Endothelial cell of hepatic sinusoid (primary cell): ENCODE data around the gene IER3IP1.
"Not testable (repeated sequence)": the region's sequence is repeated elsewhere in the genome, so short reads cannot be mapped to it uniquely, and the experiment has no call there.

Source experiments
- in situ Hi-C: cut with HindIII; loops from 2 replicates; pipeline ENCODE4 v1.10.0; 2017; ENCODE audit warnings: low sequenced_read_pairs

The IER3IP1 gene, protein sequence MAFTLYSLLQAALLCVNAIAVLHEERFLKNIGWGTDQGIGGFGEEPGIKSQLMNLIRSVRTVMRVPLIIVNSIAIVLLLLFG

DNA sequence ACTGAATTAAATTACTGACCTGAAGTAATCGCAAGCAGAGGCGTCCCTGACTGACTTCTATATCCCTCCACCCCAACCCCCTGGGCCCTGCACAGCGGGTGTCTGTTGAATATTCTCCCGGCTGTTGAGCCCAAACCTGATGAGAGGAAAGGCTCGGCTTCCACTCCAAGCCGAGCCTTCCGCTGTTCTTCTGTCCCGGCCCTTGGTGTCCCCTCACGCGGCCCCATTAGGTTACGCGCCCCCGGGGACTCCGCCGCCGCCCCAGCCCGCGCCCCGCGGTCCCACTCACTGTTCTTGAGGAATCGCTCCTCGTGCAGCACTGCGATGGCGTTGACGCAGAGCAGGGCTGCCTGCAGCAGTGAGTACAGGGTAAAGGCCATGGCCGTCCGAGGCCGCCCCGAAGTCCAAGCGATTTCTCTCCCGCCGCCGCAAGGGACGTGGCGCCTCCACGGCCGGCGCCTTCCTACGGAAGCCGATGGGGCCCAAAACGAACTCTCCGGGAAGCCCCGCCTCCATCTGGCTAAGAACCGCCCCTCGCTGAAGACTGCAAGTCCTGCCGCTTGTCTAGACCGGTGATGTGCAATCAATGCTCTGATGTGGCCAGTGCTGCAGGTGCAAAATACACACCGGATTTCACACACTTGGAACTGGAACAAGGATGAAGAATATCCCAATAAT, at the start of gene IER3IP1:
Gene IER3IP1 (minus strand): TSS at position 467 of the 678 bp plus-strand sequence. CDS start 87 bp downstream, at position 380.
- in situ Hi-C loops: no loop called here

DNA sequence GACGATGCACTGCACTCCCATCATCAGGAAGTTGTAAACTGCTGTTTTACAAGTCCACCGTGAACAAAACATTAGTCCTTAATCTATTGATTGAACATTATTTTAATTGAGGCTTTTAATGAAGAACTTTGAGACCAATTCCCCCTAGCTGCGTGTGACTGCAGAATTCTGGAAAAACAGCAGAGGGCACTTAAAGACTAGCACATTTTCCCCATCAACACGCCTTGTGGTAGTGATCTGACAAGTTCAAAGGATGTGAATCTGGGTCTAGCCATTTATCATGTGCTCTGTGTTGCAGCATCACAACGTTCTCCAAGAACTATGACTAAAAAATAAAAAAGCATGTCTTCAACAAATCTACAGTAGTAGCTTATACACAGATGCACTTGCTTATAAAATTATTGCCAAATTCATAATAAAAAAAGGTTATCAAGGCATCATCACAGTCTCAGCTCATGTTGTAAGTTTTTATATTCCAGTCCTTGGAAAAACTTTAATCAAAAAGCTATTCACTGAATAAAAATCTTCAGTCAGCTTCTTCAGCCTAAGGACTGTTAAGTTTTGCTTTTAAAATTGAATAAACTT, 39.5 kb upstream of the IER3IP1 start:
- in situ Hi-C loops: no loop called here

DNA sequence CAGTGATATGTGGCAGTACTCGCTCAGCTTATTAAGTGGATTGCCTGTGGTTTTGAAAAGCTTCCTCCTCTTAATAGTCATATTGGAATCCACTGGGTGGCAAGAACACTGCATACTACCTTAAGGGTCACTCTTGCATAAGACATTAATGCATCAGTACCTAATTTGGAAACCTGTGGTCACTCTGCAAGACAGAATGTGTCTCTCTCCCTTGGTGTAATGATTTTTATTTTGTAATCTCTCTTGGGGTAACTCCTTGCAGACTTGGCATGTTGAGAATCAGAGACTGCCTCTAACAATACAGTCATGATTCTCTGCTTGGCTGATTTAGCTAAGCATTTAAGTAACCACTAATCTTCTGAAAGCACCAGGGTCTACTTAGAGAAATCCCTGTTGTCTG, 33.0 kb upstream of the IER3IP1 start:
- in situ Hi-C loops: no loop called here

DNA sequence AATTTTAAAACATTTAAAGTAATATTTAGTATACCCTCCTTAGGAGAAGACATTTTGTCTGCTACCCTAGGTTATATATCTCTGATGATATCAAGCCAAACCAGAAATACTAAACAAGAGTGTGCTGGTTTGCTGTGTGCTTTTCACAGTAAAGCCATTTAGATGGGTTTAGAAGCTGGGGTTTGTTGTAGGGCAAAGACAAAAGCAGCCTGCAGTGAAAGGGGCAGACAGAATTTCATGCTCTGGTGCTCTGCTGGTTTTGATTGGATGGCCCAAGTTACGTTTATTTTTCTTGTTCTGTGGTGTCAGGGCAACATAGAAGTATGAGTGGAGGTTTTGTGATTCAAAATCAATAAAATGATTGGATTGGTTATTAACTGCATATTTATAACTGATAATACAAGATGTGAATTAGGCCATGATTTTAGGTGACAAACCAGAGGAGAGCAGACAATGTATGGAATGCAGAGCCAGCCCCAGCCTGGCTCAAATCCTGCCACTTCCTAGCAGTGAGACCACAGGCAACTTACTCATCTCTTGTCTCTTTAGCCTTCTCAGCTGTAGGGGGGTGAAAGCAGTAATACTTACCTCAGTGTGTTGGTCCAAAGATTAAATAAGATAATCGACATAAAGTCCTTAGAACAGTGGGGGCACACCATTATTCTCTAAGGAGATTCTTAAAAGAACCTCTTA, 30.9 kb upstream of the IER3IP1 start:
- in situ Hi-C loops: no loop called here

DNA sequence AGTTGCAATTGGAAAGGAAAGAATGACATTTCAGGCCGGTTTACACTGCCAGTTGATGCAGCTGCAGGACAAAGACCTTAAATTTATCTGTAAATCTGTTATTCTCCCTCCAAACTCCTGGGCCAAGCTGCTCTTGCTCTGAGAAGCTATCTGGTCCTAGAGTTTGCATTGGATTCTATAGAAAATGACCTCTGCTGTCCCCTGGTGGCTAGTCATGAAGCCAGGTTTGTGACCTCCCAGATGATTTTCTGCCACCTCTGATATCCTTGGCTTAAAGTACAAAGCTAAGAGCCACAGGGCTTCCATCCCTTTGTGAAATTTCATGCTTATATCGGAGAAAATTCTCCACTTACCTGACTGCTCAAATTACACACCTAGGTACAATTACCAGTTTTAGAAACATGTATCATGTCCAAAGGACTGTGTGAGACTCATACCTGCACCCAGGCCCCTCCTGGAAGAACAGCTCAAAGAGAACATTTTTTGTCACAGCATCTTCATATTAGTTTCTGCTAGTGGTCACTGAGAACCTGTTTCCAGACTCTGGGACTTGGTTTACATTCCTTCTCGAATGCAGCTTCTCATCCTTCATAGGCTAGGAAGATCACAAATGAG, 28.9 kb upstream of the IER3IP1 start:
- in situ Hi-C loops: loop anchor here (5.0 kb wide), 1 partner anchor 57 kb away; no protein-coding TSS in a partner anchor

DNA sequence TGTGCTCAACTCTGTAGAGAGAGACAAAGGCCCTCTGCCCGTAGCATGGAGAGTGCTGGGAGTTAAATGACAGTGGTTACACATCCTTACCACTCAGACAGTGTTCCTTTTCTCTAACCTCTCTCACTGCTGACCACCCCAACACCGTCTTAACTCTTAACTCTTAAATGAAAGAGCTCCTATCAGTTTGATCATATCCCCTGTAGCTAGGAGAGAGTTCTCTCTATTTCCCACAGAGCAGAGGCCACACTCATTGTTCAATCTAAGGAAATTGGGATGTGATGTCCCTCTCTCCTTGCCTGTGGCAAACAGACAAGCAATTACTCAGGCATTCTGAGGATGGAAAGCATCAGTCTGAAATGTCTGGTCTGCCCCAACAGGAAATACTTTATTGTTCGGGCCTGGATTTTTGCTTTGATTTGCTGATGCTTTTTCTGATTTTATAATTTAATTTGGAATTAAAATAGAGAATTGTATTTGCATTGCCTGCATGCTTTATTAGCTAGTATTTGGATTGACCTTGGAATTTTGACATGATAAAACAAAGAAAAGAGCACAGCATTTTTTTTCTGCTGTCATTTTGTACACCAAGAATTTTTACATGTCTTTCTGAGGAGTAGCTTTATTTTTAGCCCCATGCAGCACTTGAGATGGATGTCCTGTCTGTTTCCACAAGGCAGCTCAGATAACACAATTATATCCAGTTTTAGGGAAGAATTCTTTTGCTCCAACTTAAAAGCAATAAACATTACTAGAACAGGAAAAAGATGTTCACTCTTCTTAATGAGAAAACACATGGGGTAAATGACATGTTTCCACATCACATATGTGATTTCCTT, 27.7 kb upstream of the IER3IP1 start:
- in situ Hi-C loops: loop anchor here (5.0 kb wide), 1 partner anchor 58 kb away; no protein-coding TSS in a partner anchor

DNA sequence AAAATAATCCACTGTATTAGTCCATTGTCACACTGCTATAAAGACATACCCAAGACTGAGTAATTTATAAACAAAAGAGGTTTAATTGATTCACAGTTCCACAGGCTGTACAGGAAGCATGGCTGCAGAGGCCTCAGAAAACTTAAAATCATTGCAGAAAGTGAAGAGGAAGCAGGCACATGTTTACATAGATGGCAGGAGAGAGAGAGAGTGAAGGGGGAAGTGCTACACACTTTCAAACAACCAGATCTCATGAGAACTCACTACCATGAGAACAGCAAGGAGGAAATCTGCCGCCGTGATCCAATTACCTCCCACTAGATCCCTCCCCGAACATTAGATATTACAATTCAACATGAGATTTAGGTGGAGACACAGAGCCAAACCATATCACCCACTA, 19.8 kb upstream of the IER3IP1 start:
- in situ Hi-C loops: not testable (repeated sequence)

DNA sequence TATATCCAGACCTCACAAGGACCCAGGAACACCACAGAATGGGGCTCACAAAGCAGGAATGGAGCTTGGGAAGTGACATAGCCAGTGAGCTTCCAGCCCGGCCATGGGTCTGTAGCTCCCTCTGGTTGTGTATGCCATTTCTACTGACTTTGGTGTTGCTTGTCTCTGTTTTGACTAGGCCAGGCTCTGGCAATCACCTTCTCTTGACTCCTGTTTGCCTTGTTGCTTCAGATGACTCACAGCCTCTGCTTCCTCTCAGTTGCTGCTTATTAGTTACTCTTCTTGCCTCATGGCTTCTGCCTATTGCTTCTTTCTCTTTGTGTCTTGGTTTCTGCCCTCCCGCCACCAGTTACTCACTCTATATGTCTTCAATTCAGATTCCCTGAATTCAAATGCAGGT, 15.8 kb upstream of the IER3IP1 start:
- in situ Hi-C loops: no loop called here

DNA sequence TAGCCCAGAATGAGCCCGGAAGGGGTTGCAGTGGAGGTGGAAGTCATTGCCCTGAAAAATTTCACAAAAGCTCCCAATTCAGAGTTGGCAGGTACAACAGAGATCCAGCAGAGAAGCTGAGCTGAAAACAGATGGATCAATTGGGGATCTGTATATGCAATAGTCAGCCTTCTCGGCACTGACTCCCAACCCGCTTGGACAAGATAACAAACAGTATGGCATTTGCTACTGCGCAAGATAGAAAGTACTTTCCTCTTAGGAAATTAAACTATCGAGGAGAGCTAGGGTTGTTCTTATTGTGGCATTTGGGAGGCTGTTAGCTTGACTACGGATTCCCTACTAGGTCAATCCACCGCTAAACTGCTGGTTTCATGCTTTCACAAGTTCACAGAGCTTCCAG, 11.6 kb upstream of the IER3IP1 start:
- in situ Hi-C loops: no loop called here

DNA sequence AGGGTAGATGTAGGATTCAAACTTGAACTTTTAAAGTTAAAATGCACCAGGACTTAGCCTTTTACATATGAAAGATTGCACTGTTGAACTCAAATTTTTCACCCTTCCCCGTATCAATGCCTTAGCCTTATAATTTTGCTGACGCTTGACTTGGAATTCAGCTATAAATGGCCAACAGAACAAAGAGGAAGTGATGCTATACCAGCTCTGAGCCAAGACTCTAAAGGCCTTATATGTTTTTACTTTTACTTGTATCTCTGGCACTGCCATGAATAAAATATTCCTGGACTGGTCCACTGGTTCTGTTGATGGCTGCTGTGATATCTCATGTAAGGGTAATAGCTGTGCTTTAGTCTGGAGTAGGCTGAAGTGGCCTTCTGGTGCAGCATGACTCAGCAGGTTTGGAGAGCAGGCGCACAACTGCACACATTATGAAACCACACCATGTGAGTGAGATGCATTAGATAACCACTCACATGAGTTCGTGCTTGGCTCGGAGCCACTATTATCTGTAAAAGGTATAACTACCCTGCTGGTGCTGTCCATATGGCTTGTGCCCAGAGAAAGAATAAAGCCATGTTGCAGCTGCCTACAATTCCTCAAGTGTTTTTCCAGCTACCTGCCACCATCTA, 8.4 kb upstream of the IER3IP1 start:
- in situ Hi-C loops: no loop called here

DNA sequence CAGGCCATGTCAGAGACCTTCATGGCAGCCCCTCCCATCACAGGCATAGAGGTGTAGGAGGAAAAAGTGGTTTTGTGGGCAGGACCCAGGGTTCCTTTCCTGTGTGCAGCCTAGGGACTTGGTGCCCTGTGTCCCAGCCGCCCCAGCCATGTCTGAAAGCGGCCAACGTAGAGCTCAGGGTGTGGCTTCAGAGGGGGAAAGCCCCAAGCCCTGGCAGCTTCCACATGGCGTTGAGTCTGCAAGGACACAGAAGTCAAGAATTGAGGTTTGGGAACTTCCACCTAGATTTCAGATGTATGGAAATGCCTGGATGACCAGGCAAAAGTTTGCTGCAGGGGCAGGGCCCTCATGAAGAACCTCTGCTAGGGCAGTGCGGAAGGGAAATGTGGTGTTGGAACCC, 6.0 kb upstream of the IER3IP1 start:
- in situ Hi-C loops: not testable (repeated sequence)

DNA sequence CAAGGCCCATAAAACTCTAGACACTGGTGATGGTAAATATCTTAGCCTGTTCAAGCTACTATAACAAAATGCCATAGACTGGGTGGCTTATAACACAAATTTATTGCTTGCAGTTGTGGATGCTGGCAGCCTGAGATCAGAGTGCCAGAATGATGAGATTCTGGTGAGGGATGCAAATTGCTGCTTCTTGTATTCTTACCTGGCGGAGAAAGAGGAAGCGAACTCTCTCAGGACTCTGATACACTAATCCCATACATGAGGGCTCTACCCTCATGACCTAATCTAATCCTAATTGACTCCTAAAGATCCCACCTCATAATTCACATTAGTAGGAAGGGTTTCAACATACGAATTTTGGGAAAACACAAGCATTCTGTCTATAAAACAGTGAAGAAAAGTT, 4.6 kb upstream of the IER3IP1 start:
- in situ Hi-C loops: no loop called here

DNA sequence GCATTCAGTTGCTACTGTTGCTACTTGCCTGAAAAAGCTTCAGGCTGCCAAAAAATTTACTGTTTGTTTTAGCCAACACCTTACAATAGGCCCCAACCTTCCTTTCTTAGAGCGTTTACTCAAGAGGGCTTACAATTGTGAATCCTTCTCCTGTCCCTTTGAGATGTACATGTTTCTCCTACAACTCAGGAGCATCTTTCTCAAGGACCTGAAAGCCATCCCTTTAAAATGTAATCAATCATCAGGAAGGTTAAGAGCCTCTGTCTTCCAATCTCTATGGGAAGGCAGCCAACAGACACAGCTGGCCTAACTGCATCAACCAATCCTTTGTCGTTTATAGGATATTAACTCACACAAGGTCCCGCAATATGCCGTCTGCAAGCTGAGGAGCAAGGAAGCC, 3.4 kb upstream of the IER3IP1 start:
- in situ Hi-C loops: no loop called here

DNA sequence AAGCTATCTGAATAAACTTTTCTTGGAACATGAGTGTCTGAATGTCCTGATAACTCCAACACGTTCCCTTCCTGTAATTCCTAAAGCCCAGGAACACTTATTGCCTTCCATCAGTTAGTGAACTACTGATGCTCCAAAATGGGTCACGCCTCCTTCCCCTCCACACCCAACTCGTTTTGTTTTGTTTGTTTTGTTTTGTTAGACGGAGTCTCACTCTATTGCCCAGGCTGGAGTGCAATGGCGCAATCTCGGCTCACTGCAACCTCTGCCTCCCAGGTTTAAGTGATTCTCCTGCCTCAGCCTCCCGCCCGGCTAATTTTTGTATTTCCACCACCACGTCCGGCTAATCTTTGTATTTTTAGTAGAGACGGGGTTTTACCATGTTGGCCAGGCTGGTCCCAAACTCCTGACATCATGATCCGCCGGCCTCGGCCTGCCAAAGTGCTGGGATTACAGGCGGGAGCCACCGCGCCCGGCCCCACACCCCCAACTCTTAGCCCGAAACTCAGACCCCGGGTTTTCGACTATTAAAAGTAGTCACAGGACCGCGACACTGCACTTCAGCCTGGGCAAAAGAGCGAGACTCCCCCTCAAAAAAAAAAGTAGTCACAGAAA, 774 bp downstream of the IER3IP1 start:
- in situ Hi-C loops: no loop called here

DNA sequence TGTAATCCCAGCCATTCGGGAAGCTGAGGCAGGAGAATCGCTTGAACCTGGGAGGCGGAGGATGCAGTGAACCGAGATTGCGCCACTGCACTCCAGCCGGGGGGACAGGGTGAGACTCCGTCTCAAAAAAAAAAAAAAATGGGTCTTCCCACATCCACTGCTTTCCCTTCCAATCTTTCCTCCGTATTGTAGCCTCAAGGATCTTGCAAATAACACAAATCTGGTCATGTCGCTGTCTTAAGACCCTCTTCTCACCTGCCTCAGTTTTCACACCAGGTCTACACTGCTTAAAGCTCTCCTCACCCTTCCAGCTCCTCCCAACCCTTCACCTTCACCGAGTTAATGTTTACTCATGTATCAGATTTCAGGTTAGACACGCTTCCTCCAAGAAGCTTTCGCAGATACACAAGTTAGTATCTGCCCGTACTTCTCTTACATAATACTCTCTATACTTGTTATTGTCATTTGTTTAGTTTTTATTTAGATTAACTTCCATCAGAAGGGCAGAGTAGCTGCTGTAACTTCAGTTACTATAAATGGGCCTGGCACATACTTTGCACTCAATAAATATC, 1.5 kb downstream of the IER3IP1 start:
- in situ Hi-C loops: no loop called here

DNA sequence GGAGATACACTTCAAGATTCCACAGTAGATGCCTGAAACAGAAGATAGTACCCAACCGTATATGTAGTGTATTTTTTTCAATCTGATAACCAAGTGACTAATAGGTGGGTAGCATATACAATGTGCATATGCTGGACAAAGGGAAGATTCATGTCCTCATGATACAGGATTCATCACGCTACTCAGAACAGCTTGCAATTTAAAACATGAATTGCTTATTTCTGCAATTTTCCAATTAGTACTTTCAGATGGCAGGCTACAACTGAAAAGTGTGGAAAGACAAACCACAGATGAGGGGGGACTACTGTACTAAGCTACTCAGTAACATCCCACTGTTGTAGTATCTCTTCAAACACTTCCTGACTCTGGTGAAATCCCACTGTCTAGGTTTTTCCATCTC, 3.7 kb downstream of the IER3IP1 start:
- in situ Hi-C loops: no loop called here

DNA sequence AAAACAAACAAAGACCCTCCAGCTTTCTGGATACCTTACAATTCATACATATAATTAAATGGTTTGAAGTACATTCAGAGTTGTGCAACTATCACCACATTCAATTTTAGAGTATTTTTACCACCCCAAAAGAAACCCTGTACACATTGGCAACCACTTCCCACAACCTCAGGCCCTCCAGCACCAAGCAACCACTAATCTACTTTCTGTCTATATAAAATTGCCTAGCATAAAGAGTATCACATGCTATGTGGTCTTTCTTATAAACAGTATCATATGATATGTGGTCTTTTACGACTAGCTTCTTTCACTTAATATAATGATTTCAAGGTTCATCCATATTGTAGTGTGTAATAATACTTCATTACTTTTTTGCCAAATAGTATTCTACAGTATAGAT, 7.3 kb downstream of the IER3IP1 start:
- in situ Hi-C loops: no loop called here

DNA sequence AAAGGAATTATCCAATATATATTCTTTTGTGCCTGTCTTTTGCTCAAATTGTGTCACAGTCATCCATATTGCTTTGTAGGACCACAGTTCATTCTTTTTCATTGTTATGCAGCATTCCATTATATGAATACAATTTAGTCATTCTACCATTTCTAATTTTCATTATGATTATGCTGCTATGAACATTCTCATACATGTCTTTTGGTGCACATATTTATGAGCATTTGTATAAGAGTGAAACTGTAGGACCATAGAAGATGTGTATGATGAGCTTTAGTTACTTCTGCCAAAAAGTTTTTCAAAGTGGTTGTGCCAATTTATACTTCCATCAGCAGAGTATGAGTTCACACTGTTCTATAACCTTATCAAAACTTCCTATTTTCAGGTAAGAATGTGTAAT, 7.7 kb downstream of the IER3IP1 start:
- in situ Hi-C loops: no loop called here

DNA sequence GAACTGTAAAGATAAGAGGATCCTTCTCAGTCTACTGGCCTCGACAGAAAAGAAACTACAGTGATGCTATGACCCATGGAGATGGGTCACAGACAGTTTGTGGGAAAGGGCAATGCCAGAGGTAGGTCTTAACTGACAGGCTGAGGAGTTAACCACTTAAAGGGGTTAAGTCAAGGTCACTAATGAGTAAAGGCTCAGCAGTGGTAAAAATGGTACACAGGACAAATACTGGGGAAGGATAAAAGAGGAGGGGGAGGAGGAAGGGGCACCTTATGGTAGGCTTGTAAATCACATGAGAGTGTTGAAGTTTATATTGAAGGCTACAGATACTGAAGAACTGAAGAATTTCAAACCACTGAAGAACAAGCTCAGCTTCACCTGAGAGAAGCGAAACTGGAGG, 9.9 kb downstream of the IER3IP1 start:
- in situ Hi-C loops: no loop called here
